NOMO-1 treated with DMSO at 0.1 percent for 48 hours (cell line): Measurements from ENCODE around the gene ACAA1.
"Not testable (repeated sequence)": the region's sequence is repeated elsewhere in the genome, so short reads cannot be mapped to it uniquely, and the experiment has no call there.

ENCODE experiments used
- DNase-seq: peaks from one replicate; lab custom pipeline; 2025; ENCODE audit not compliant: unreplicated experiment; lab: John Stamatoyannopoulos, UW

The ACAA1 gene

GRCh38 chr3:38107911-38108648 lies 28.8 kb downstream of the ACAA1 start:
- no peak for DNase-seq

- no peak for DNase-seq
Observed at GRCh38 chr3:38105525-38105924, 31.4 kb downstream of the ACAA1 start.

- peak; percentile 39 for DNase-seq
Observed at GRCh38 chr3:38102444-38102814, 34.5 kb downstream of the ACAA1 start.

GRCh38 chr3:38101811-38102443 lies 35.0 kb downstream of the ACAA1 start:
- no peak for DNase-seq

- no peak for DNase-seq
Observed at GRCh38 chr3:38100498-38100897, 36.4 kb downstream of the ACAA1 start.

- no peak for DNase-seq
Observed at GRCh38 chr3:38099518-38099917, 37.4 kb downstream of the ACAA1 start.

GRCh38 chr3:38098376-38098723 lies 38.6 kb downstream of the ACAA1 start:
- DNase-seq, result no peak

- DNase-seq, result no peak
Observed at GRCh38 chr3:38097446-38098375, 39.2 kb downstream of the ACAA1 start.

- no peak for DNase-seq
Observed at GRCh38 chr3:38095669-38096483, 41.1 kb downstream of the ACAA1 start.

GRCh38 chr3:38094999-38095398 lies 41.9 kb downstream of the ACAA1 start:
- DNase-seq, result no peak

- no peak for DNase-seq
Observed at GRCh38 chr3:38090453-38090852, 46.5 kb downstream of the ACAA1 start.

- DNase-seq, result no peak
Observed at GRCh38 chr3:38089163-38089562, 47.8 kb downstream of the ACAA1 start.

- no peak for DNase-seq
Observed at GRCh38 chr3:38088126-38089078, 48.5 kb downstream of the ACAA1 start.

GRCh38 chr3:38087278-38087677 lies 49.6 kb downstream of the ACAA1 start:
- not testable (repeated sequence) for DNase-seq

- no peak for DNase-seq
Observed at GRCh38 chr3:38086496-38086895, 50.4 kb downstream of the ACAA1 start.

GRCh38 chr3:38085943-38086324 lies 51.0 kb downstream of the ACAA1 start:
- DNase-seq, result no peak

- DNase-seq, result no peak
Observed at GRCh38 chr3:38085311-38085942, 51.5 kb downstream of the ACAA1 start.

- no peak for DNase-seq
Observed at GRCh38 chr3:38084334-38085310, 52.3 kb downstream of the ACAA1 start.
